ENCODE data around the gene GREB1L.
"Not testable (repeated sequence)": the region's sequence is repeated elsewhere in the genome, so short reads cannot be mapped to it uniquely, and the experiment has no call there.

GREB1L gene

DNA sequence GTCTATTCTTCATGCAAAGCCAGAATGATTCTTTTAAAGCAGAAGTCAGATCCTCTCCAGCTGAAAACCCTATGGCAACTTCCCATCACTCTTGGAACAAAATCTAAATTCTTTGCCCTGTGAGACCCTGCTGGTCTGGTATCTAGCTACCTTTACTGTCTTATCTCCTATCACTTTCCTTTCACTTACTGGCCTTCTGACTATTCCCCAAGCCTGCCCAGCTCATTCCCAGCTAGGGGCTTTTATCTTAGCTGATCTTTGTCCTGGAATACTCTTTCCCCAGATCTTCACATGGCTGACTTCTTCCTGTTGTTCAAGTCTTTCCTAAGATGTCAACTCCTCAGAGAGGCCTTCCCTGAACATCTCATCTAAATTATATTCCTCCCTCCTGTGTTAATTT is 63.6 kb downstream of the GREB1L start:
- Mint-ChIP-seq H3K4me3 (no peak overlapping the region), H3K27ac (no peak overlapping the region), H3K27me3 (peaks cover 4% of the 10 kb centered on the region), H3K4me1 (no peaks in the 10 kb centered on the region), H3K36me3 (no peaks in the 10 kb centered on the region), H3K9me3 (no peaks in the 10 kb centered on the region)
- DNase-seq (ENCODE audit: low spot score in 2 of 2) = no peak
- ATAC-seq (ENCODE audit: low read depth) = no peak

DNA sequence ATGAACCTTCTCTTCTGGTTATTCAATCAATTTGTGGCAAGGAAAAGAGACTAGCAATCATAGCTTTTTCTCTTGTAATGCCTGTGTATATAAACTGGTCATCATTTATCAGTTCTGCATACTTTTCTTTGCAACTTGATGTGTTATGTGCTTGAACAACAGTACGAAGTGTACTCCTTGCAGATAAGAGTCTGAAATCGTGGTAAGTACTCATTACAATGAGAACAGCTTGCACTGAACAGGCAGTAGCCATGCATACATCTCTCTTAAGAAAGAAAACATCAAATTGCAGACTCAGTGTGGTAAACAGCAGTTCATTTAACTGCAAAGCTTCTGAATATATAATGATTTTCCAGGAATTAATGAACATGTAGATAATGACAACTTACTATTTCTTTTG is 64.3 kb downstream of the GREB1L start:
- no peaks in the 10 kb centered on the region for H3K9me3 Mint-ChIP-seq
- ATAC-seq (ENCODE audit: low read depth) (no peak), DNase-seq (ENCODE audit: low spot score in 2 of 2) (no peak)
- no peak overlapping the region for H3K27ac Mint-ChIP-seq
- no peak overlapping the region for H3K4me3 Mint-ChIP-seq
- H3K36me3 Mint-ChIP-seq = no peaks in the 10 kb centered on the region
- H3K27me3 Mint-ChIP-seq = peaks cover 4% of the 10 kb centered on the region
- no peaks in the 10 kb centered on the region for H3K4me1 Mint-ChIP-seq

DNA sequence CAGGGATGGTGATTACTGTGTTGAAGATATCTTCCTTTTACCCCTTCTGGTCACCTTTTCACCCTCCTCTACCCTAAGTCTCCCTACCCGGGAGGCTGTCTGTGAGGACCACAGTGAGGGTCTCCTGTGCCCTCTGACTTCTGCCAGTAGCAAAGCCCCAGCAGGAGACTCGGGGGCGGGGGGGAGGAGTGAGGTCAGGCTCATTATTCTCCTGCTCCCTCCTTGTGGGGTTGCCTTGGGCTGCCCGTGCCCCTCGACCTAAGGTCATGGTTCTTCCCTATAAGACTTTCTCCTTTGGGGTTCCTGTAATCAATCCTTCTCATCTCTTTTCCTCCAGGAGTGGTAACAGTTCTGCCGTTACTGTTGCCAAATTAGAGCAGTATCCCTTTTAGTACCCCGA is 65.5 kb downstream of the GREB1L start:
- Mint-ChIP-seq H3K9me3 (no peaks in the 10 kb centered on the region), H3K36me3 (no peaks in the 10 kb centered on the region), H3K4me1 (no peaks in the 10 kb centered on the region), H3K4me3 (no peak overlapping the region), H3K27me3 (peaks cover 2% of the 10 kb centered on the region), H3K27ac (no peak overlapping the region)
- DNase-seq (ENCODE audit: low spot score in 2 of 2) (no peak), ATAC-seq (ENCODE audit: low read depth) (no peak)

DNA sequence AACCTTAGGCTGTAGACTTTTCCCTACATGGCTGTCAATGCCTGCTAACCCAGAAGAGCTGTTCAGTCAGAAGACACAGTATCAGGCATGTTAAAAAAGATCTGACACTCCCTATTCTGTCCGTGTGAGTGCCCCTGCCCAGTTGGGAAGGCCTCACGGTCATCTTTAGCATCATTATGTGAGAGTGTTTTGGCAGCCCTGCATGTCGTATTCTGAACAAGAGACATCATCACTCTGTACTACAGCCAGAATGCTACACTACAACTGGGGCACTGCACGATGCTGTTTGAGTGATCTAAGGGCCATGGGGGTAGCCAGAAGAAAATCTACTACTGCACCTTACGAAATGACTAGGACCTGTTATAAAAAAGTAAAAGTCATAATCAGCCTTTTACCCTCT is 67.2 kb downstream of the GREB1L start:
- Mint-ChIP-seq H3K27ac (no peak overlapping the region), H3K27me3 (peaks cover 2% of the 10 kb centered on the region), H3K9me3 (no peaks in the 10 kb centered on the region), H3K4me1 (no peaks in the 10 kb centered on the region), H3K4me3 (no peak overlapping the region), H3K36me3 (no peaks in the 10 kb centered on the region)
- DNase-seq (ENCODE audit: low spot score in 2 of 2) = no peak
- ATAC-seq (ENCODE audit: low read depth) = no peak

DNA sequence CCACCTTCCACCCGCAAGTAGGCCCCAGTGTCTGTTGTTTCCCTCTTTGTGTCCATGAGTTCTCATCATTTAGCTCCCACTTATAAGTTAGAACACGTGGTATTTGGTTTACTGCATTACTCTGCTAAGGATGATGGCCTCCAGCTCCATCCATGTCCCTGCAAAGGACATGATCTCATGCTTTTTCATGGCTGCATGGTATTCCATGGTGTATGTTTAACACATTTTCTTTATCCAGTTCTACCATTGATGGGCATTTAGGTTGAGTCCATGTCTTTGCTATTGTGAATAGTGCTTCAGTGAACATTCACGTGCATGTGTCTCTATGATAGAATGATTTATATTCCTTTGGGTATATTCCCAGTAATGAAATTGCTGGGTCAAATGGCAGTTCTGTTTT is 69.9 kb downstream of the GREB1L start:
- DNase-seq (ENCODE audit: low spot score in 2 of 2); ATAC-seq (ENCODE audit: low read depth); H3K27me3 Mint-ChIP-seq; H3K36me3 Mint-ChIP-seq; H3K27ac Mint-ChIP-seq; H3K4me1 Mint-ChIP-seq; H3K4me3 Mint-ChIP-seq; H3K9me3 Mint-ChIP-seq: not testable (repeated sequence)

DNA sequence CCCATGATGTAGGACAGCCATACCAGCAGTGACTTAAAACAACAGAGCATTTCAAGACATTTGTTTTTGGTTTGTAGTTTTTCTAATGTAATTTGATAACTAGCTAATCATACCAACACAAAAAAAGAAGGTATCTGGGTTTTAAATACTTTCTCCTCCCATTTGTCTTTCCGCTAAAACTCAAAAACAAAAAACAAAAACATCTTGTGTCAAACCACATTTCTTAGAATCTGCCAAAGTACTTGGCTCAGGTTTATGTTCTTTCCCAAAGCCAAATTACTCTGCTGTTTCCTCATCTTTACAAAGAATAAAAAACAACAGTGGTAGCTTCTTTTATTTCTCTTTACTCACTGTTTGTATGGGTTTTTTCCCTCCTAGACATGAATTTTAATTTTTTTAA is 71.5 kb downstream of the GREB1L start:
- no peak for DNase-seq (ENCODE audit: low spot score in 2 of 2)
- H3K9me3 Mint-ChIP-seq = no peaks in the 10 kb centered on the region
- no peak overlapping the region for H3K4me3 Mint-ChIP-seq
- no peaks in the 10 kb centered on the region for H3K27me3 Mint-ChIP-seq
- ATAC-seq (ENCODE audit: low read depth) = no peak
- no peaks in the 10 kb centered on the region for H3K36me3 Mint-ChIP-seq
- no peaks in the 10 kb centered on the region for H3K4me1 Mint-ChIP-seq
- H3K27ac Mint-ChIP-seq = no peak overlapping the region

DNA sequence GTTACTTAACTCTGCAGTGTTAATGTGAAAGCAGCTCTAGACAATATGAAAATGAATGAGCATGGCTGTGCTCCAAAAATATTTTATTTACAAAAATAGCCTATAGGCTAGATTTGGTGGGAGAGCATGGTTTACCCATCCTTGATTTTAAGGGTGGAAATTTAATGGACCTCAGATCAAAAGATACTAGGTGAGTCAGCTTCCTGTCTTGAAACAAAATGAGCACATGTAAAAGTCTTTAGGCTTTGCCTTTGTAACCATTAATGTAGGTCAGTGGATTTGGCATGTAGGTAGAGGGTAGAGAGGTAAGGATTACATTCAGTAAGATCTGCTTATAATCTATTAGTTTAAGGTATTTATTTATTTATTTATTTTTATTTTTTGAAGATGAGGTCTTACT is 72.7 kb downstream of the GREB1L start:
- no peaks in the 10 kb centered on the region for H3K4me1 Mint-ChIP-seq
- no peaks in the 10 kb centered on the region for H3K36me3 Mint-ChIP-seq
- ATAC-seq (ENCODE audit: low read depth) = no peak
- no peaks in the 10 kb centered on the region for H3K9me3 Mint-ChIP-seq
- H3K27ac Mint-ChIP-seq = no peak overlapping the region
- DNase-seq (ENCODE audit: low spot score in 2 of 2) = no peak
- no peak overlapping the region for H3K4me3 Mint-ChIP-seq
- no peaks in the 10 kb centered on the region for H3K27me3 Mint-ChIP-seq

DNA sequence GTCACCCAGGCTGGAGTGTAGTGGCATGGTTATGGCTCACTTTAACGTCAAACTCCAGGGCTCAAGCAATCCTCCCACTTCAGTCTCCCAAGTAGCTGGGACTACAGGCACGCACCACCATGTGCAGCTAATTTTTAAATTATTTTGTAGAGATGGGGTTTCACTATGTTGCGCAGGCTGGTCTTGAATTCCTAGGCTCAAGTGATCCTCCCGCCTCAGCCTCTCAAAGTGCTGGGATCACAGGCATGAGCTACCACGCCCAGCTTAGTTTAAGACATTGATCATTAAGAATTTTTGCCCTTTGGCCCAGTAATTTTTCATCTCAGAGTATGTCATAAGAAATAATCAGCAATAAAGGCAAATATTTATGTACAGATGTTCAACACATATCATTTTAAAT is 73.1 kb downstream of the GREB1L start:
- DNase-seq (ENCODE audit: low spot score in 2 of 2); H3K27ac Mint-ChIP-seq; H3K9me3 Mint-ChIP-seq; H3K36me3 Mint-ChIP-seq; H3K27me3 Mint-ChIP-seq; ATAC-seq (ENCODE audit: low read depth); H3K4me1 Mint-ChIP-seq; H3K4me3 Mint-ChIP-seq: not testable (repeated sequence)

DNA sequence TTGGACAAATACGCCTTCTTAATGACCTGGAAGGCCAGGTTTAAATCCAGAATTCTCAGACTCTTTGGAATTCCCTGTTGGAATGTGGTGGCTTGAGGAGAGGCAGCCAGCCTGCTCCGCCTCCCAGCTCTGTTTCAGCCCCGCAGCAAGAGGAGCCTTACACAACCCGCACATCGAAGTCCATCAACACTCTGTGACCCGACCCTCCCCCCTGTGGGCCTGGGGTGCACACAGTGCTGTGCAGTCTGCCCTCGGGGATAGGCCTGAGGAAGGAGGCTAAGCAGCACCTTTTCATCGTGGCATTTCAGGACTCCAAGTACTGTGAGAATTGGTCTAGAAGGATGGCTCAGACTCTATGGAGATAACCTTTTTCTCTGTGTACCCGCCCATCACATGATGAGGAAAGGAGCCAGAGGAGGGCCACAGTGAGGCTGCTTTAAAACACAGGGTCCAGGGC is 73.7 kb downstream of the GREB1L start:
- Mint-ChIP-seq H3K4me1 (no peaks in the 10 kb centered on the region), H3K9me3 (no peaks in the 10 kb centered on the region), H3K4me3 (no peak overlapping the region), H3K27ac (no peak overlapping the region), H3K36me3 (no peaks in the 10 kb centered on the region), H3K27me3 (no peaks in the 10 kb centered on the region)
- no peak for ATAC-seq (ENCODE audit: low read depth)
- DNase-seq (ENCODE audit: low spot score in 2 of 2) = no peak

DNA sequence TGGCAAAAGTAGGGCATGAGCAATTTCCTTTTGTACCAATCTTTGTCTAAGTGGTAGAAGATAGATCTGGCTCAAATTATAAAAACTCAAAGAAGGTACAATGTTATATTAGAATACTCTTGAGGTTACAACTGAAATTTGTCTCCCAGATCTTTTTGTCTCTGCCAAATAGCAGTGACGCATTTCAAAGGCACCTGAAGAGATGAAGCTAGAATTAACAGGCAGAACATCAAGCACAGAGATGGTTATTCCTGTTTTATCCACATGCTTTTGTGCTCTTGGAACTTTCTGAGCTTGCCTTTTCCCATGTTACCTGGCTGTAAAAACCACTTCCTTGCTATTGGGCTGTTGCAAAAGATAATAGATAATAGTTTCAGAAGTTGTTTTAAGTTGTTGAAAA is 74.3 kb downstream of the GREB1L start:
- Mint-ChIP-seq H3K27ac (no peak overlapping the region), H3K4me3 (no peak overlapping the region), H3K27me3 (no peaks in the 10 kb centered on the region), H3K36me3 (no peaks in the 10 kb centered on the region), H3K4me1 (no peaks in the 10 kb centered on the region), H3K9me3 (no peaks in the 10 kb centered on the region)
- ATAC-seq (ENCODE audit: low read depth) (no peak), DNase-seq (ENCODE audit: low spot score in 2 of 2) (no peak)

DNA sequence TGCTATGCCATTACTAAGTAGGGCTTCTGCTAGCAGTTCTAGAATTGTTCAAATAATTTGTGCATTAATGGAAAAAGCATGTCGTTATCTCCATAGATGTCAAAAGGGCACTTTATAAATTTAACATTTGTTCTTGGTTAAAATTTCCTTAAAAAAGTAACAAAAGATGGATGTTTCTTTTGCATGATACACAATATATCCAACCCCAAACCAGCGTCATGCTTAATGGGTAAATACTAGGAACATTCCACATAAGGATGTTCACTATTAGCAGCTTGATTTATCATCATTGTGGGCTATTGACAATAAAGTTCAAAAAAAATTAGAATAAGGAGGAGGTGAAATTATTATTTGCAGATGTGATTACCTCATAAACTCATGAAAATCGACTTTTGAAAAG is 79.7 kb downstream of the GREB1L start:
- Mint-ChIP-seq H3K4me1 (no peaks in the 10 kb centered on the region), H3K27ac (no peak overlapping the region), H3K4me3 (no peak overlapping the region), H3K9me3 (no peaks in the 10 kb centered on the region), H3K27me3 (no peaks in the 10 kb centered on the region), H3K36me3 (no peaks in the 10 kb centered on the region)
- DNase-seq (ENCODE audit: low spot score in 2 of 2) (no peak), ATAC-seq (ENCODE audit: low read depth) (no peak)

DNA sequence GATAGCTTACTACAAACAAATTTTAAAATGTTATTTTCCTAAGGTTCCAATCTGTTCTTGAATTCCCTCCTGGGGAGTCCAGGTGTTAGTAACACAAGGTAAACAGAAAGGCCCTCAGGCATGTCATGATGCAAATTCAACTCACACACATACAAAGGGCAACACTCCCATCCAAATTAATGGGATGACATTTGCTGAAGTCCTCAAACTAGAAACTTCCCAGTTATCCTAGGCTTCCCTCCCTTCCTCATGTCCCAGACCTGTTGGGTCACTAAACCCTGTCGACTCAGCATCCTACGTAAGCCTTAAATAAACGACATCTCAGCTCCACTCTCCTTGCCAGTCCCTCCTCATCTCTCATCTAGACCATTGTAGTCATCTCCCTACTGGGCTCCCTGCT is 85.1 kb downstream of the GREB1L start:
- Mint-ChIP-seq H3K4me1 (no peaks in the 10 kb centered on the region), H3K4me3 (no peak overlapping the region), H3K27me3 (peaks cover 2% of the 10 kb centered on the region), H3K36me3 (no peaks in the 10 kb centered on the region), H3K9me3 (no peaks in the 10 kb centered on the region), H3K27ac (no peak overlapping the region)
- DNase-seq (ENCODE audit: low spot score in 2 of 2) (no peak), ATAC-seq (ENCODE audit: low read depth) (no peak)

DNA sequence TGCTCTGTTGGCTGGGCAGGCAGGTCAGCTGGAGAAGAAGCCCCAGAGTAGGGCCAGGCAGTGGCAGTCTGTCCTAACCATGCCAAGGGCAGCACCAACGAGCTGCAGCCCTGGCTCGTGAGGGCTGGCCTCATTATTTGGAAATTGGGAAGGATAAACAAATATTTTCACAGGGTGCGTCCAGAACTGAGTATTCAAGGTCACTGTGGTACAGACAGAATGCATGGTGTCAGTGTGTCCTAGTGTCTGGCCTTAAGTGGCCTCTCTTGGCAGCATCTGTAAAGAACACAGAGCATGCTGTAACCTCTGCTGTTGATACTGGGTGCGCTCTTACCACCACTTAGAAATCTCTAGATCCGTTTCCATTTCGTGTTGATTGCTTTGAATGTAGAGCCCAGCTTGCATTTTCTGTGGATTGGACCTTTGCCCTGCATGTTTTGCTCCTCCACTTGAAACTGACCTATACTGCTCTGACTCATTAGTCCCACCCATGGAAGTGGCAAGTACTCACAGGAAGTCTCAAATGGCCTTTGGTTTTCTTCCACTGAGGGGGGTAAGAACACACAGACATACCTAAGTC is 88.2 kb downstream of the GREB1L start:
- Mint-ChIP-seq H3K4me3 (no peak overlapping the region), H3K9me3 (no peaks in the 10 kb centered on the region), H3K27ac (no peak overlapping the region), H3K36me3 (no peaks in the 10 kb centered on the region), H3K4me1 (no peaks in the 10 kb centered on the region), H3K27me3 (peaks cover 2% of the 10 kb centered on the region)
- no peak for DNase-seq (ENCODE audit: low spot score in 2 of 2)
- no peak for ATAC-seq (ENCODE audit: low read depth)

DNA sequence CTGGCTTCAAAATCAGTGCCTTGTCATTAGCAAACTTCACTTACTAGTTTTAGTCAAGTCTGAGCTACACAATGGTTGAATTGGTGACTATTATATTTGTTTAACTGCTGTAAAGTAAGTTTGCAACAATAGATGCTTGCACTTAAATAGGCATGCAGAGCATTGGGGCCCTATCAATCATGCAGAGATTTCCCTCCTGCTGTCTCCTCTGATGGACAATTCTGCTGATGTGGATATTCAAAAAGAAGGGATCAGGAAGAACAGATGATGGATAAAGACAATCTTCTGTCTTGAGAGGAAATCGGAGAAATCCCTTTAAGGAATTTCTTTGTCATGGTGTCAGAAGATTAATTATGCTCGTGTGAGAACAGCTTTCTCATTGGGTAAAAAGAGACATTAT is 89.0 kb downstream of the GREB1L start:
- H3K36me3 Mint-ChIP-seq = no peaks in the 10 kb centered on the region
- no peaks in the 10 kb centered on the region for H3K9me3 Mint-ChIP-seq
- no peak overlapping the region for H3K4me3 Mint-ChIP-seq
- ATAC-seq (ENCODE audit: low read depth) (no peak), DNase-seq (ENCODE audit: low spot score in 2 of 2) (no peak)
- no peaks in the 10 kb centered on the region for H3K4me1 Mint-ChIP-seq
- H3K27me3 Mint-ChIP-seq = peaks cover 2% of the 10 kb centered on the region
- no peak overlapping the region for H3K27ac Mint-ChIP-seq

DNA sequence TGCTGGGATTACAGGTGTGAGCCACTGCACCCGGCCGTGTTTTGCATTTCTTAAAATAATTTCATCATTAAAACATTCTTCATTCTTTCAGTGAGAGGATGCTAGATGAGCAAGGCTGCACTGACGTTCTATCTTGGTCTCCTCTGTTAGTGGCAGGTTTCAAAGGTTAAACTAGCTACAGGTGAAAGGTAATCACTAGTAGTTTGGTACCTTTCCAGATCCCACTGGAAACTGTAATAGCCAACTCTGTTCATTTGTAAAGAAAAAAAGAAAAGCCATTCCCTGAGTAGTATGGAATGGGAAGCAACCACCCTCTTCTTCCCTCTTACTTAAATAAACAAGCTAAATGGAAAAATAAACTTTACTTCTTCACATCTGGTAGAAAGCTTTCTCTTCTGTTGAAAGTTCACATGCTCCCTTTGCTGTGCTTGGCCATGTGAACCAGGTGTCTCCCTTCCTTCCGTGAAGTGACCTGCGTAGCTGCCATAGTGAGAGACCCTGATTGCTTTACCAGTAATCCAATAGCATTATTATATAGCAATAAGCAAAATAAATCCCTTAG is 94.0 kb downstream of the GREB1L start:
- Mint-ChIP-seq H3K9me3 (no peaks in the 10 kb centered on the region), H3K27me3 (no peaks in the 10 kb centered on the region), H3K4me3 (no peak overlapping the region), H3K27ac (no peak overlapping the region), H3K4me1 (no peaks in the 10 kb centered on the region), H3K36me3 (no peaks in the 10 kb centered on the region)
- DNase-seq (ENCODE audit: low spot score in 2 of 2) = no peak
- ATAC-seq (ENCODE audit: low read depth) = no peak

All from memory B cell (primary cell).